Measurements from ENCODE around the gene NPW. TPM values are rescaled to one million over a fixed set of nuclear protein-coding genes. Genes with fewer than 3 reads are reported as not detected.

NPW gene
- total RNA-seq, 1 donor from 2014 or later = 4.2 TPM

GRCh38 chr16:2022723-2023091 is 3.1 kb downstream of the NPW start:
- H3K27me3 Mint-ChIP-seq (ENCODE audit: low read depth) = peaks cover 38% of the 10 kb centered on the region
- peaks cover 16% of the 10 kb centered on the region for H3K4me1 Mint-ChIP-seq (ENCODE audit: low read depth)
- peak overlapping the region; percentile 73 for H3K4me3 Mint-ChIP-seq (ENCODE audit: low read depth)
- H3K27ac Mint-ChIP-seq = no peak overlapping the region
- H3K9me3 Mint-ChIP-seq = no peaks in the 10 kb centered on the region
- no peak for DNase-seq (ENCODE audit: low spot score)
- no peaks in the 10 kb centered on the region for H3K36me3 Mint-ChIP-seq (ENCODE audit: low read depth)
- intact Hi-C loops (cut with micrococcal nuclease) = loop anchor here (1.0 to 10.0 kb wide), 3 partner anchors 133 to 320 kb away; partner anchors contain the start of genes ABCA3, ECI1 and TRAF7

DNA sequence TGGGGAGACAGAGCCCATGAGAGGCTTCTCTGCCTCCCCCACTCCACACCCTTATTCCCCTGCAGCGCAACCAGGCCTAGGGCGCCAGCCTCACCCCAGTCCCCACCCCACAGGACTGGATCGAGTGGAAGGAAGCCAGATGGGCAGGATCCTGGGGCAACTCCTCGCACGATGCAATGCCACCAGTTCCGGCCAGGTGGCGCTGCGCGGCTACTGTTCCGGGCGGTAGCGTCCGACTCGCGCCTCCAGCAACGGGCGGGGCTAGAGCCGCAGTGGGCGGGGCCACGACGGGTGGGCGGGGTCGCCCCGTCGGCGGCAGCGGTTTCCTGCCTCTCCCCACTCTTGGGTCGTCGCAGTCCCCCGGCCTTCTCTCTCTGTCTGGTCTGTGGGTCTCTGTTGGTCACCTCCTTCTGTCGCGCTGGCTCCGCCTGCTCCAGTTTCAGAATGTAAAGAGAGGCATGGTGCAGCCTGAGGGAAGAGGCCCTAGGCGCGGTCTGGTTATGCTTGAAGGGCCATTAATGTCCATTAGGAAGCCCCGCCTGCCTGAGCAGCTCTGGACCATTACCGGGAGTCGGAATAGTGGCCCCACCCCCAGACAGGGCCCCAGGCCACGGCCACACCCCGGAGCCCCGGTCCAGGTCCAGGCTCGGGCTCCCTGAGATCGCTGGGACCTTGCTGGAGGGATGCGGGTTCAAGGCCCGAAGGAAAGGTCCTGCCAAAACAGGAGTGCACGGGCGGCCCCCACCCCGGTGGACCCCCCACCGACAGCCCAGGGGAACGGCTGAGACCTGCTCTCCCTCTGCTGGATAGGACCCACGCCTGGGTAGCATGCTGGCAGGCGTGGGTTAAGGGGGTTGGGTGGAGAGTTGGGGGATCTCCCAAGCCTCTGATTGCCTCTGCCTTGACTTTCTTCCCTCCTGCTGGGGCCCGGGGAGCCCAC is 3.8 kb downstream of the NPW start:
- Mint-ChIP-seq H3K4me3 (ENCODE audit: low read depth) (peak overlapping the region; percentile 73), H3K27me3 (ENCODE audit: low read depth) (peaks cover 42% of the 10 kb centered on the region), H3K27ac (peak overlapping the region; percentile 28), H3K9me3 (no peaks in the 10 kb centered on the region), H3K4me1 (ENCODE audit: low read depth) (peaks cover 16% of the 10 kb centered on the region), H3K36me3 (ENCODE audit: low read depth) (no peaks in the 10 kb centered on the region)
- peak; percentile 90 for DNase-seq (ENCODE audit: low spot score)
- intact Hi-C loops (cut with micrococcal nuclease) = loop anchor here (1.0 to 10.0 kb wide), 3 partner anchors 132 to 319 kb away; partner anchors contain the start of genes ABCA3, ECI1 and TRAF7

- Mint-ChIP-seq H3K36me3 (ENCODE audit: low read depth) (no peaks in the 10 kb centered on the region), H3K27me3 (ENCODE audit: low read depth) (peaks cover 42% of the 10 kb centered on the region), H3K9me3 (no peaks in the 10 kb centered on the region), H3K27ac (no peak overlapping the region), H3K4me3 (ENCODE audit: low read depth) (no peak overlapping the region), H3K4me1 (ENCODE audit: low read depth) (peaks cover 16% of the 10 kb centered on the region)
- no peak for DNase-seq (ENCODE audit: low spot score)
- intact Hi-C loops (cut with micrococcal nuclease) = loop anchor here (5.0 to 10.0 kb wide), 2 partner anchors 231 to 318 kb away; partner anchors contain the start of genes ABCA3 and ECI1
Measured at GRCh38 chr16:2024032-2024420, 4.4 kb downstream of the NPW start.

- Mint-ChIP-seq H3K4me1 (ENCODE audit: low read depth) (peaks cover 16% of the 10 kb centered on the region), H3K27ac (no peak overlapping the region), H3K36me3 (ENCODE audit: low read depth) (no peaks in the 10 kb centered on the region), H3K4me3 (ENCODE audit: low read depth) (no peak overlapping the region), H3K9me3 (no peaks in the 10 kb centered on the region), H3K27me3 (ENCODE audit: low read depth) (peaks cover 43% of the 10 kb centered on the region)
- DNase-seq (ENCODE audit: low spot score) = no peak
- intact Hi-C loops (cut with micrococcal nuclease) = loop anchor here (10.0 kb wide), 1 partner anchor 230 kb away; the partner anchor contains the start of gene ECI1
Measured at GRCh38 chr16:2025251-2025650, 5.7 kb downstream of the NPW start.

GRCh38 chr16:2025878-2026460 is 6.4 kb downstream of the NPW start:
- Mint-ChIP-seq H3K27ac (no peak overlapping the region), H3K27me3 (ENCODE audit: low read depth) (peaks cover 38% of the 10 kb centered on the region), H3K9me3 (no peaks in the 10 kb centered on the region), H3K36me3 (ENCODE audit: low read depth) (no peaks in the 10 kb centered on the region), H3K4me1 (ENCODE audit: low read depth) (peaks cover 14% of the 10 kb centered on the region), H3K4me3 (ENCODE audit: low read depth) (peak overlapping the region; percentile 33)
- no peak for DNase-seq (ENCODE audit: low spot score)
- intact Hi-C loops (cut with micrococcal nuclease) = loop anchor here (10.0 kb wide), 1 partner anchor 229 kb away; the partner anchor contains the start of gene ECI1

DNA sequence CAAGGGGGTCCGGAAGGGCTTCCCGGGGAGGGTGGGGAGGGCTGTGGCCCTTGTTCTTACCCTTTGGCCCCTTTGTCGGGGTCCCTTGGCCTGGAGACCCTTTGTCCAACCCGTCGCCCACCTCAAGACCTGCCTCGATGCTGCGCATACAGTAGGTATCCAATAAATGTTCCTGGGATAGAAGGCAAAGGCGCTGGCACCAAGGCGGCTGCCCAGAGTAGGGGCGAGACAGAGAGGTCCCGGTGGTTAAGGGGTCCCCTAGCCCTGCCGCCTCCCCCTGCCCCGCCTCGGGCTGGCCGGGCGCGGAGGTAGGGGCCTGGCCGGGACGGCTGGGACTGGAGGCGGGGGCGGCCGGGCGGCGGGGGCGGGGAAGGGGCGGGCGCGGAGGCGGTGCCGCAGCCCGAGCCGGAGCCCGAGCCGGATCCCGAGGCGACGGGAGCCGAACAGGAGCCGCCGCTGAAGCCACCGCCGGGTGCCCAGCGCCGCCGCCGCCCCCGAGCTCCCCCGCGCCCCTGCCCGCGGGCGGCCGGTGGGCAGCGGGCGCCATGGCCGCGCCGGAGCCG is 7.0 kb downstream of the NPW start, which contains the start of gene NHERF2:
Gene NHERF2 (plus strand): TSS at position 442 of the 563 bp plus-strand sequence. CDS start 104 bp downstream, at position 546.
- H3K27ac Mint-ChIP-seq = no peak within 1 kb of the TSS
- peaks cover 36% of the 10 kb centered on the region for H3K27me3 Mint-ChIP-seq (ENCODE audit: low read depth)
- no peak for DNase-seq (ENCODE audit: low spot score)
- H3K4me1 Mint-ChIP-seq (ENCODE audit: low read depth) = peaks cover 14% of the 10 kb centered on the region
- H3K4me3 Mint-ChIP-seq (ENCODE audit: low read depth) = peak within 1 kb of the TSS; percentile 52
- intact Hi-C loops (cut with micrococcal nuclease) = loop anchor here (10.0 kb wide), 1 partner anchor 228 kb away; the partner anchor contains the start of gene ECI1
- no peaks in the 10 kb centered on the region for H3K9me3 Mint-ChIP-seq
- H3K36me3 Mint-ChIP-seq (ENCODE audit: low read depth) = no peaks in the 10 kb centered on the region

- intact Hi-C loops (cut with micrococcal nuclease) = loop anchor here (10.0 kb wide), 1 partner anchor 227 kb away; the partner anchor contains the start of gene ECI1
- peaks cover 14% of the 10 kb centered on the region for H3K4me1 Mint-ChIP-seq (ENCODE audit: low read depth)
- H3K4me3 Mint-ChIP-seq (ENCODE audit: low read depth) = peak overlapping the region; percentile 52
- no peaks in the 10 kb centered on the region for H3K36me3 Mint-ChIP-seq (ENCODE audit: low read depth)
- no peak overlapping the region for H3K27ac Mint-ChIP-seq
- DNase-seq (ENCODE audit: low spot score) = no peak
- H3K27me3 Mint-ChIP-seq (ENCODE audit: low read depth) = peaks cover 34% of the 10 kb centered on the region
- H3K9me3 Mint-ChIP-seq = no peaks in the 10 kb centered on the region
Measured at GRCh38 chr16:2027024-2028010, 7.7 kb downstream of the NPW start.

- H3K9me3 Mint-ChIP-seq = no peaks in the 10 kb centered on the region
Measured at GRCh38 chr16:2028146-2028545, 8.6 kb downstream of the NPW start.

DNA sequence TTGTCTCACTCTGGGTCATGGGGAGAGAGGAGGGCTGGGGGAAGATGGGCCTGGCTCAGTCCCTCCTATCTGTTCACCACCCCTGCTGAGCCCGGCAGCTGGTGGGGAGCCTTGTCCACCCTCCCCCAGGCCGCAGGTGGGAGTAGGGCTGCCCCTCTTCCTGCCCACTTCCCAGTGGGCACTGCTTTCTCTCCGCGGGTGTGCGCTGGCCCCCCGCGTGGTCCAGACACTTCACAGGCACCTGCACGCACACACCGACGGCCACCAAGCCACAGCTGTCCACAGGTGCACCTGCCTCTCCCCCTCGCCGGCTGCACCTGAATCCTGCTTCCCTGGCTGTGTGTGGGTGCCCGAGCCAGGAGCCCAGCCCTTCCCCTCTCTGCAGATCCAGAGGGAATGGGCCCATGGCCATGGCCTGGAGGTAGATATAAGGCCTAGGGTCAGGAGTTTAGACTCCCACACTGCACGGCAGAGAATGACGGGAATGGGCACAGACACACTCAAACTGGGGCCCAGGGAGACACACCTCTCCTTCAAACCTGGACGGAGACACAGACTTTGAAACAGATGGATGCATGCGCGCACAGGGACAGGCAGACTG is 9.1 kb downstream of the NPW start:
- H3K4me3 Mint-ChIP-seq (ENCODE audit: low read depth) = no peak overlapping the region
- no peak for DNase-seq (ENCODE audit: low spot score)
- H3K27me3 Mint-ChIP-seq (ENCODE audit: low read depth) = peaks cover 27% of the 10 kb centered on the region

More at GRCh38 chr16:2028146-2028545, 8.6 kb downstream of the NPW start:
- DNase-seq (ENCODE audit: low spot score) = no peak
- H3K27ac Mint-ChIP-seq = no peak overlapping the region
- peaks cover 11% of the 10 kb centered on the region for H3K4me1 Mint-ChIP-seq (ENCODE audit: low read depth)
- H3K27me3 Mint-ChIP-seq (ENCODE audit: low read depth) = peaks cover 27% of the 10 kb centered on the region
- no peaks in the 10 kb centered on the region for H3K36me3 Mint-ChIP-seq (ENCODE audit: low read depth)
- H3K4me3 Mint-ChIP-seq (ENCODE audit: low read depth) = no peak overlapping the region
- intact Hi-C loops (cut with micrococcal nuclease) = loop anchor here (10.0 kb wide), 1 partner anchor 227 kb away; the partner anchor contains the start of gene ECI1

GRCh38 chr16:2029350-2029749 is 9.8 kb downstream of the NPW start:
- Mint-ChIP-seq H3K27ac (no peak overlapping the region), H3K4me1 (ENCODE audit: low read depth) (peaks cover 5% of the 10 kb centered on the region), H3K36me3 (ENCODE audit: low read depth) (no peaks in the 10 kb centered on the region), H3K9me3 (no peaks in the 10 kb centered on the region), H3K4me3 (ENCODE audit: low read depth) (no peak overlapping the region), H3K27me3 (ENCODE audit: low read depth) (peaks cover 27% of the 10 kb centered on the region)
- DNase-seq (ENCODE audit: low spot score) = no peak
- intact Hi-C loops (cut with micrococcal nuclease) = loop anchor here (10.0 kb wide), 1 partner anchor 225 kb away; the partner anchor contains the start of gene ECI1

More for the DNA sequence above, 9.1 kb downstream of the NPW start:
- H3K36me3 Mint-ChIP-seq (ENCODE audit: low read depth) = no peaks in the 10 kb centered on the region
- intact Hi-C loops (cut with micrococcal nuclease) = loop anchor here (10.0 kb wide), 1 partner anchor 226 kb away; the partner anchor contains the start of gene ECI1
- no peaks in the 10 kb centered on the region for H3K9me3 Mint-ChIP-seq
- H3K4me1 Mint-ChIP-seq (ENCODE audit: low read depth) = peaks cover 9% of the 10 kb centered on the region
- no peak overlapping the region for H3K27ac Mint-ChIP-seq

DNA sequence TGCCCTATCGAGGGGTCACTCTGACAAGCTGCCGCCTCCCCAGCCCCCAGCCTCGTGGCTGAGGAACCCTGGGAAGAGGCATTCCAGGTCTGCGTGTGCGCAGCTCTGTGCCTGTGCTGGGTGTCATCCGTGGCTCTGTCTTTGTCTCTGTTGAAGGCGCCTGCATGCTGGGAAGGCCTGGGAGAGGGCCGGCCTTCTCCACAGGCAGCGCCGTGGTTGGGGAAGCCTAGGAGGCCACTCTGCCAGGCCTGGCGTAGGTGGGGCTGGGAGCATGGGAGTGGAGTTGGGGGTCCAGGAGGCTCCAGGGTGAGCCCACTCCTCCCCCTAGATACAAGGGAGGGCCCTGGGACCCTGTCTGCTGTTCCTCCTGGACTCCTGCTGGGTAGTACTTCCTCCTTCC is 10.5 kb downstream of the NPW start:
- H3K9me3 Mint-ChIP-seq = no peaks in the 10 kb centered on the region
- no peak overlapping the region for H3K4me3 Mint-ChIP-seq (ENCODE audit: low read depth)
- intact Hi-C loops (cut with micrococcal nuclease) = no loop called here
- H3K27me3 Mint-ChIP-seq (ENCODE audit: low read depth) = peaks cover 26% of the 10 kb centered on the region
- H3K27ac Mint-ChIP-seq = no peak overlapping the region
- no peak for DNase-seq (ENCODE audit: low spot score)
- no peaks in the 10 kb centered on the region for H3K36me3 Mint-ChIP-seq (ENCODE audit: low read depth)
- H3K4me1 Mint-ChIP-seq (ENCODE audit: low read depth) = peaks cover 5% of the 10 kb centered on the region
